IPS-18a (cell line): ENCODE measurements around the gene HEXA.
"Not testable (repeated sequence)": the region's sequence is repeated elsewhere in the genome, so short reads cannot be mapped to it uniquely, and the experiment has no call there.

Experiments
- H3K27ac ChIP-seq: one replicate; pipeline ENCODE4 v1.5.1; 2013; ENCODE audit warnings: low read length
- H3K27me3 ChIP-seq: one replicate; pipeline ENCODE4 v1.6.1; 2013; ENCODE audit warnings: mild to moderate bottlenecking, low read length; ENCODE audit not compliant: control insufficient read depth, insufficient read depth
- H3K36me3 ChIP-seq: one replicate; pipeline ENCODE4 v1.6.1; 2013; ENCODE audit warnings: low read depth, low read length; ENCODE audit not compliant: control insufficient read depth
- H3K4me1 ChIP-seq: one replicate; pipeline ENCODE4 v1.6.1; 2013; ENCODE audit warnings: low read depth, low read length; ENCODE audit not compliant: control insufficient read depth
- H3K4me3 ChIP-seq: one replicate; pipeline ENCODE4 v1.5.1; 2013; ENCODE audit warnings: low read length
- H3K9ac ChIP-seq: one replicate; pipeline ENCODE4 v1.6.1; 2013; ENCODE audit warnings: mild to moderate bottlenecking, low read length, moderate library complexity
- H3K9me3 ChIP-seq: one replicate; pipeline ENCODE4 v1.6.1; 2013; ENCODE audit warnings: low read depth, low read length; ENCODE audit not compliant: control insufficient read depth

The HEXA gene

DNA sequence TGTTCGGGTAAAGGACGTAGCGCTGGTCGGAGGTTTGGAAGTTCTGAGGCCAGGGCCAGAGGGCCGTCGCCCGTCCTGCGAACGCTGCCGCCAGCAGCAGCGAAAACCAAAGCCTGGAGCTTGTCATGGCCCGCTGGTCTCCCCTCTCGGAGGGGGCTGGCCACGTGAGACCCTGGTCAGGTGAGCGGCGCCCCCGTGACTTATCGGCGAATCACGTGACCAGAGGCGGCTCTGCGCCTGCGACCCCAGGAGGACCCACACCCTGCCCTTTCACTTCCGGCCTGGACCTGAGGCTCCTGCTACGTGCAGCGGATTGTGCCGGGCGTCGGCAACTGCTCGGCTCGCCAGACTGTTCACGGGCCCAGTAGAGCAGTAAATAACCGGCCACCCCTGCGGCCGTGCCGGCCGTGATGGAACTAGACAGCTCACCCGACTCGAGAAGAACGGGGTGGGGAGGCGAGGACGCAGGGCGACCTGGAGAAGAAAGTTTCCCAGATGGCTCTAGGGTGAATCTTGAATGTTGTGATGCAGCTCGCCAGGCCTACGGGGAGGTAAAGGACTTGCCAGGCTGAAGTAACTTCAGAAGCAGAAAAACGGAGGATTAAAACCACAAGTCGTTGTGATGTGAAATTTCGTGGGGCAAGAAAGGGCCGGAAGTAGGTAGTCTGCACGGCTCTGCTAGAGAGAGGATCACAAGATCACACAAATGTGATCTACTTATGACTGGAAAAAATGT is at the start of gene HEXA:
TSS of gene HEXA (minus strand) at position 169 of the 736 bp plus-strand sequence. CDS start at position 127, 42 bp downstream.
- Histone ChIP-seq H3K27me3 (no peaks in the 10 kb centered on the region), H3K4me3 (peak within 1 kb of the TSS; percentile 99), H3K4me1 (peaks cover 9% of the 10 kb centered on the region), H3K9me3 (no peaks in the 10 kb centered on the region), H3K36me3 (no peaks in the 10 kb centered on the region), H3K9ac (peak within 1 kb of the TSS; percentile 84), H3K27ac (peak within 1 kb of the TSS; percentile 64)

DNA sequence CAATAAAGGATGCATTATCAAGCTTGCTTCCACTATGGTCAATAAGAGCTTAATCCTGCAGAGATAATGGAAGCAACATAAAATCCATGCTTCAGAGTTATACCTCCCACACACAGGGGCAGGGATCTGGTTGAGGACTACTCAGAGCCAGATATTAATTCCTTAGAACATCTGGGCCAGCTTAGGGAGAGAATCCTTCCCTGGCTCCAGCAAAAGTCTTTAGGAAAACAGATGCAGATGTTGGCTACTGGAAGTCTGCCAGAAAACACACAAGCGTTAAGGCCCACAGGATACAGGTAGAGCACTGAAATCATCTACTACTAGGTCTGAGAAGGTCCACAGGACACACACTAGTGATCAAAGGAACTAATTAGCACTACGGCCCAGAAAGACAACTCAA is 47.4 kb upstream of the HEXA start:
- Histone ChIP-seq H3K9ac (no peak overlapping the region), H3K9me3 (peaks cover 10% of the 10 kb centered on the region), H3K36me3 (no peaks in the 10 kb centered on the region)

DNA sequence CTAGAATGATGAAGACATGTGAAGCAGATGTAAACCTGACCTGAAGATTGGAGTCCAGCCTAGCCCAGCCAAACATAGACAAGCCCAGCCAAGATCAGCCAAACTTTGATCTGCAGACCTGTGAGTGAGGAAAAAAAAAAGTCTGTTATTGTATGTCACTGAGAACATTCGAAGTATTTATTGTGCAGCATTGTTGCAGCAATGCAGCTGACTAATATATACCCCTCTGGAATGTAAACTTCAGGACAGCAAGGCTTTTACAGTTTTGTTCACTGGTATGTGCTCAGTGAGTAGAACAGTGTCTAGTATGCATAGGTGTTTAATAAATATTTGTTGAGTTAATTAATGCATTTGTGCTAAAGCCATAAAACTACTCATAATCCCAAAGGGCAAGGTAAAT is 45.7 kb upstream of the HEXA start:
- H3K9ac ChIP-seq, result no peak overlapping the region
- no peaks in the 10 kb centered on the region for H3K27me3 ChIP-seq
- no peaks in the 10 kb centered on the region for H3K4me1 ChIP-seq
- H3K9me3 ChIP-seq, result peaks cover 4% of the 10 kb centered on the region
- H3K36me3 ChIP-seq, result no peaks in the 10 kb centered on the region
- H3K27ac ChIP-seq, result no peak overlapping the region
- no peak overlapping the region for H3K4me3 ChIP-seq

More for the DNA sequence above, 47.4 kb upstream of the HEXA start:
- H3K4me1 ChIP-seq, result no peaks in the 10 kb centered on the region
- H3K27ac ChIP-seq, result no peak overlapping the region
- no peaks in the 10 kb centered on the region for H3K27me3 ChIP-seq
- H3K4me3 ChIP-seq, result no peak overlapping the region

DNA sequence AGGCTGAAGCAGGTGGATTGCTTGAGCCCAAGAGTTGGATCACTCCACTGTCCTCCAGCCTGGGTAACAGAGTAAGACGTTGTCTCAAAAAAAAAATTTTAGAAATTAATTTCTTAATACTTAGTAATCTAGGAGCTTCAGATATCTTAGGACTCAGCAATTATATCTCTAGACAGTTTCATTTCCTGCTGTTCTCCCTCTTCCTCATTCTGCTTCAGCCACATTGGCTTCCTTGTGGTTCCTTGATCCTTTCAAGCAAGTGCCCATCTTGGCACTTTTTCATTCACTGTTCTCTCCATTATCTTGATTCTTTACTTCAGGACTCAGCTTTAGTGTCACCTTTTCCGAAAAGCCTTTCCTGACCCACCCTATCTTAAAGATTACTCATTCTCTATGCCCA is 44.8 kb upstream of the HEXA start:
- H3K9me3 ChIP-seq, result peaks cover 4% of the 10 kb centered on the region
- no peak overlapping the region for H3K4me3 ChIP-seq
- no peak overlapping the region for H3K27ac ChIP-seq
- no peak overlapping the region for H3K9ac ChIP-seq
- H3K27me3 ChIP-seq, result no peaks in the 10 kb centered on the region
- H3K4me1 ChIP-seq, result no peaks in the 10 kb centered on the region
- H3K36me3 ChIP-seq, result no peaks in the 10 kb centered on the region

DNA sequence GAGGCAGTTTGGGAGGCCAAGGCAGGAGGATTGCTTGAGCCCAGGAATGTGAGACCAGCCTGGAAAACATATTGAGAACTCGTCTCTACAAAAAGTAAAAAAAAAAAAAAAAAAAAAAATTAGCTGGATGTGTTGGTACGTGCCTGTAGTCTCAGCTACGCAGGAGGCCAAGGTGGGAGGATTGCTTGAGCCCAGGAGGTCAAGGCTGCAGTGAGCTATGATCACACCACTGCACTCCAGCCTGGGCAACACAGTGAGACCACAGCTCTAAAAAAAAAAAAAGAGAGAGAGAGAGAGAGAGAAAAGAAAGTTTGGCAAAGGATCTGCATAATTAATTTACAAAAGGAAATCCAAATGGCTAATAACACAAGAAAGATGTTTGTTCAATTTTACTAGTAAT is 44.0 kb upstream of the HEXA start:
- H3K27me3 ChIP-seq, H3K4me3 ChIP-seq, H3K36me3 ChIP-seq, H3K9me3 ChIP-seq, H3K4me1 ChIP-seq, H3K27ac ChIP-seq, H3K9ac ChIP-seq: not testable (repeated sequence)

DNA sequence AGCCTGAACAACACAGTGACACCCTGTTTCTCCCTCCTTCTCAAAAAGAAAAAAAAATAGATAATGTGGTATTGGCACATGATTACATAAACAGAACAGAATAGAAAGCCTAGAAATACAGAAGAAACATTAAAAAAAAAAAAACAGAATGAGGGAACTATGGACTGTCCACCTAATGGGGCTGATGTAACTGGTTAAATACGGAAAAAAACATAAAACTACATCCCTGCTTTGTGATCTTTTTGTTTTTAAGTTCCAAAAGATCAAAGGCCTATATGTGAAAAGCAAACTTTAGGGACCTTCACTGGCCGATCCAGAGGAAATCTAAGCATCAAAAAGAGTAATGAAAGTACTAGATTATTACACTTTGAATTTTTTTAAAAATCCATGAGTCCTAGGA is 39.5 kb upstream of the HEXA start:
- Histone ChIP-seq H3K36me3 (no peaks in the 10 kb centered on the region), H3K27ac (no peak overlapping the region), H3K4me3 (no peak overlapping the region), H3K27me3 (no peaks in the 10 kb centered on the region), H3K9me3 (no peaks in the 10 kb centered on the region), H3K9ac (no peak overlapping the region), H3K4me1 (no peaks in the 10 kb centered on the region)

DNA sequence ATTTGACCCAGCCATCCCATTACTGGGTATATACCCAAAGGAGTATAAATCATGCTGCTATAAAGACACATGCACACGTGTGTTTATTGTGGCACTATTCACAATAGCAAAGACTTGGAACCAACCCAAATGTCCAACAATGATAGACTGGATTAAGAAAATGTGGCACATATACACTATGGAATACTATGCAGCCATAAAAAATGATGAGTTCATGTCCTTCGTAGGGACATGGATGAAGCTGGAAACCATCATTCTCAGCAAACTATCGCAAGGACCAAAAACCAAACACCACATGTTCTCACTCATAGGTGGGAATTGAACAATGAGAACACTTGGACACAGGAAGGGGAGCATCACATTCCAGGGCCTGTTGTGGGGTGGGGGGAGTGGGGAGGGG is 37.5 kb upstream of the HEXA start:
- not testable (repeated sequence) for H3K27me3 ChIP-seq, H3K27ac ChIP-seq, H3K9me3 ChIP-seq, H3K36me3 ChIP-seq, H3K4me3 ChIP-seq, H3K4me1 ChIP-seq, H3K9ac ChIP-seq

DNA sequence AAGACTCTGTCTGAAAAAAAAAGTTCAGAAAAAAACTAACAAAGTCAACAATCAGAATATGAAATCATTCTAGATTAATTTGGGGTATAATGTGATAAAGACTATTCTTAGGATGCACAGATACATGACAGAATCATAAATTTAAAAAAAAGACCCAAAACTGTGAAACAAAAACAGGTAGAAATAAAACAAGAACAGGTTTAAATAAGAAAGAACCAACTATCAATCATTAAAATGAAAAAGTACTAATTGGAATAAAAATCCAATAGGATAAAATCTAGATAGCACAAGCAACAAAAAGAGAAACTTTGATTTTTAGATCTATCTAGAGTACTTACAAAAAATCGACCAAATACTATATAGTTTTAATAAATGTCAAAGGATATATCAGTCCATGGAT is 35.7 kb upstream of the HEXA start:
- no peaks in the 10 kb centered on the region for H3K36me3 ChIP-seq

DNA sequence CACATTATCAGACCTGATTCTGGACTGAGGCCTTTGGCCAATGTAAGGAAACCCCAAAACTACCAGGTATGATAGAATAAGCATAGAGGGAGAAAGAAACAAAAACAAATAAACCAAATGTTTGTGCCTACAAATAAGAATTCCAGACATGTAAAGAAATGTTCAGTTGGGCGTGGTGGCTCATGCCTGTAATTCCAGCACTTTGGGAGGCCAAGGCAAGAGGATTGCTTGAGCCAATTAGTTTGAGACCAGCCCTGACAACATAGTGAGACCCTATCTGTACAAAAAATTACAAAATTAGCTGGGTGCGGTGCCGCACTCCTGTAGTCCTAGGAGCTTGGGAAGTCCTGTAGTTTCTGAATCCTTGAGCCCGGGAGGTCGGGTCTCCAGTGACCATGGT is 35.3 kb upstream of the HEXA start:
- Histone ChIP-seq H3K27ac (no peak overlapping the region), H3K9me3 (no peaks in the 10 kb centered on the region), H3K4me3 (no peak overlapping the region), H3K4me1 (no peaks in the 10 kb centered on the region), H3K27me3 (peaks cover 10% of the 10 kb centered on the region), H3K9ac (no peak overlapping the region), H3K36me3 (no peaks in the 10 kb centered on the region)

More for the DNA sequence above, 35.7 kb upstream of the HEXA start:
- Histone ChIP-seq H3K9me3 (no peaks in the 10 kb centered on the region), H3K9ac (no peak overlapping the region), H3K27ac (no peak overlapping the region), H3K4me3 (no peak overlapping the region), H3K27me3 (peaks cover 10% of the 10 kb centered on the region), H3K4me1 (no peaks in the 10 kb centered on the region)

DNA sequence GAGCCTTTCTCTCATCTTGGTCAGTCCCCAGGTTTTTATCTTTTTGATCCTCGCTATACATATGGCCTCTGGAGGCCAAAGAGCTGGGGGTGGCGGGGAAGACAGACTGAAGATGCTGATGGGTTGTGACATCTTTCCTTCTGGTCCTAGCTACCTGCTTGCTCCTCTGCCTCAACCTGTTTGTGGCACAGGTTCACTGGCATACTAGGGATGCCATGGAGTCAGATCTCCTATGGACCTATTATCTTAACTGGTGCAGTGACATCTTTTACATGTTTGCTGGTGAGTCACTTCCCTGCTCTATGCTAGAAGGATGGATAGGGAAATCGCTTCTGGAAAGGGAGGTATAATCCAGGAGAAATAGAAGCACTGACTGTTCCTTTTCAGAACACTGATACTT is 31.1 kb upstream of the HEXA start:
- H3K9ac ChIP-seq, result no peak overlapping the region
- no peaks in the 10 kb centered on the region for H3K4me1 ChIP-seq
- no peak overlapping the region for H3K27ac ChIP-seq
- no peak overlapping the region for H3K4me3 ChIP-seq
- peaks cover 38% of the 10 kb centered on the region for H3K27me3 ChIP-seq
- no peaks in the 10 kb centered on the region for H3K9me3 ChIP-seq
- no peaks in the 10 kb centered on the region for H3K36me3 ChIP-seq

DNA sequence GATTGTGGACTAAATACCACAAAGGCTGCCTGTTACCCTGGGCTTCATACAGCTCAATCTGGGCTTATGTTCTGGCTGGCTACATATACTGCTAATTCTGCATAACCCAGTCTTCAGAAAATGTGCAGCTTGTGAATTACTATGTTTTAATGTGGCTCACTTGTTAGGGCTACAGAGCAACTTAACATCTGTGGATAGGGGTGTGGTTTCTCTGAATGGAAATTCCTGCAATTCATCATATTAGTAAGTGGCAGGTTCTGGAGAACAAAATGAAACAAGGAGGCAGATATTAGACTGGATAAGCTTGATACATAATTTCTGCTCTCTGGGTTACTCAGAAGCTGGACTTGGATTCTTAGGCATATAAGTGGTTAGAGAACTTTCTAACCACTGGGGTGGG is 29.0 kb upstream of the HEXA start:
- H3K4me1 ChIP-seq, result no peaks in the 10 kb centered on the region
- H3K9me3 ChIP-seq, result no peaks in the 10 kb centered on the region
- H3K36me3 ChIP-seq, result no peaks in the 10 kb centered on the region
- no peak overlapping the region for H3K27ac ChIP-seq
- no peak overlapping the region for H3K9ac ChIP-seq
- H3K27me3 ChIP-seq, result peaks cover 38% of the 10 kb centered on the region
- no peak overlapping the region for H3K4me3 ChIP-seq

DNA sequence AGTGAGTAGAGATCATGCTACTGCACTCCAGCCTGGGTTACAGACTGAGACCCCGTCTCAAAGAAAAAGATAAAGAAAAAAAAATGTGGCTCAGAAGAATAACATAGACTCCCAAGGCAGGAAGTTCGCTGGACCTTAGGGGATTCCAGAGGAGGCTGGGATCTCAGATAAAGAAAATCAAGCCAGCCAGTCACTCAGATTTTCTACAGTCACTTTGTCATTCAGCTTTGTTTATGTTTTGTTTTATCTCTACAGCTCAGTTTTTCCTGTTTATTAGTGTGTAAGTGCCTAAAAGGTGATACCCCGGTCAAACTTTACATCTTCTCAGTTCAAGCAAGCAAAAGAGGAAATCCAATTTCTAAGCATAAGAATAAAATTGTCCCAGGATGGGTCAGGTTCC is 28.5 kb upstream of the HEXA start:
- Histone ChIP-seq H3K9me3 (no peaks in the 10 kb centered on the region), H3K27ac (no peak overlapping the region), H3K36me3 (no peaks in the 10 kb centered on the region), H3K4me1 (no peaks in the 10 kb centered on the region), H3K4me3 (no peak overlapping the region), H3K9ac (no peak overlapping the region), H3K27me3 (peaks cover 38% of the 10 kb centered on the region)
